ENCODE measurements around the gene DENND4A. TPM values are rescaled to one million over a fixed set of nuclear protein-coding genes. Genes with fewer than 3 reads are reported as not detected.

DENND4A gene
- total RNA-seq, 4 donors from 2014 or later: 27.1 to 75.3 (median 52.8) TPM

GRCh38 chr15:65767895-65768294, 24.2 kb downstream of the DENND4A start:
- Histone ChIP-seq H3K27ac (no peak overlapping the region), H3K27me3 (no peaks in the 10 kb centered on the region), H3K4me3 (no peak overlapping the region), H3K9me3 (no peaks in the 10 kb centered on the region), H3K4me1 (no peaks in the 10 kb centered on the region), H3K36me3 (no peaks in the 10 kb centered on the region)
- no peak for DNase-seq
- TF ChIP-seq CTCF (IDR thresholded peaks at IDR 0.05) (no peak), POLR2A (IDR thresholded peaks at IDR 0.05) (no peak)
- intact Hi-C loops (cut with DNase I; ENCODE audit: low total_unique reads): no loop called here

GRCh38 chr15:65767264-65767595, 24.9 kb downstream of the DENND4A start:
- intact Hi-C loops (cut with DNase I; ENCODE audit: low total_unique reads): no loop called here
- Histone ChIP-seq H3K36me3 (no peaks in the 10 kb centered on the region), H3K4me1 (no peaks in the 10 kb centered on the region), H3K27ac (no peak overlapping the region), H3K9me3 (no peaks in the 10 kb centered on the region), H3K4me3 (no peak overlapping the region), H3K27me3 (no peaks in the 10 kb centered on the region)
- no peak for TF ChIP-seq CTCF (IDR thresholded peaks at IDR 0.05)
- DNase-seq: no peak

GRCh38 chr15:65766422-65767263, 25.4 kb downstream of the DENND4A start:
- Histone ChIP-seq H3K27me3 (no peaks in the 10 kb centered on the region), H3K27ac (no peak overlapping the region), H3K9me3 (no peaks in the 10 kb centered on the region), H3K36me3 (no peaks in the 10 kb centered on the region), H3K4me1 (no peaks in the 10 kb centered on the region), H3K4me3 (no peak overlapping the region)
- TF ChIP-seq POLR2A (IDR thresholded peaks at IDR 0.05) (no peak), CTCF (IDR thresholded peaks at IDR 0.05) (no peak)
- no peak for DNase-seq
- intact Hi-C loops (cut with DNase I; ENCODE audit: low total_unique reads): no loop called here

- TF ChIP-seq POLR2A (IDR thresholded peaks at IDR 0.05) (no peak), CTCF (IDR thresholded peaks at IDR 0.05) (no peak)
- Histone ChIP-seq H3K4me3 (no peak overlapping the region), H3K36me3 (no peaks in the 10 kb centered on the region), H3K27ac (no peak overlapping the region), H3K4me1 (no peaks in the 10 kb centered on the region), H3K27me3 (no peaks in the 10 kb centered on the region), H3K9me3 (no peaks in the 10 kb centered on the region)
- intact Hi-C loops (cut with DNase I; ENCODE audit: low total_unique reads): no loop called here
- DNase-seq: no peak
These were observed 27.0 kb downstream of the DENND4A start for GRCh38 chr15:65765106-65765505.

GRCh38 chr15:65762914-65763787, 28.9 kb downstream of the DENND4A start:
- Histone ChIP-seq H3K9me3 (no peaks in the 10 kb centered on the region), H3K4me3 (no peak overlapping the region), H3K4me1 (no peaks in the 10 kb centered on the region), H3K27ac (no peak overlapping the region), H3K27me3 (no peaks in the 10 kb centered on the region), H3K36me3 (no peaks in the 10 kb centered on the region)
- DNase-seq: no peak
- intact Hi-C loops (cut with DNase I; ENCODE audit: low total_unique reads): no loop called here
- TF ChIP-seq POLR2A (IDR thresholded peaks at IDR 0.05) (no peak), CTCF (IDR thresholded peaks at IDR 0.05) (no peak)

Measured in uterus (tissue), 4 donors.